Liver (tissue), 9 donors: ENCODE measurements around the gene TMEM39B. TPM values are rescaled to one million over a fixed set of nuclear protein-coding genes. Genes with fewer than 3 reads are reported as not detected.
"Not testable (repeated sequence)": the region's sequence is repeated elsewhere in the genome, so short reads cannot be mapped to it uniquely, and the experiment has no call there.

Source experiments
- DNase-seq: peaks from one replicate; pipeline ENCODE4 v3.0.0-alpha.2; 2017; ENCODE audit warnings: low spot score
- H3K27ac ChIP-seq, 2 donors: one replicate each; pipeline ENCODE4 v1.7.0; 2013; ENCODE audit warnings: inconsistent platforms in 2 of 2, low read length in 2 of 2, control low read depth in 1 of 2, low read depth in 1 of 2, mild to moderate bottlenecking in 1 of 2
- H3K27me3 ChIP-seq, 4 donors: one replicate each; pipeline versions ENCODE4 v1.6.1 to v1.7.0; 2013; ENCODE audit warnings: low read length in 3 of 4, inconsistent platforms in 1 of 4, mild to moderate bottlenecking in 1 of 4, moderate library complexity in 1 of 4; ENCODE audit not compliant: control insufficient read depth in 4 of 4, insufficient read depth in 4 of 4
- H3K36me3 ChIP-seq, 4 donors: one replicate each; pipeline versions ENCODE4 v1.6.1 to v1.7.0; 2013; ENCODE audit warnings: low read length in 3 of 4, mild to moderate bottlenecking in 3 of 4, low read depth in 1 of 4, moderate library complexity in 1 of 4; ENCODE audit not compliant: control insufficient read depth in 4 of 4, insufficient read depth in 3 of 4
- H3K4me1 ChIP-seq, 4 donors: one replicate each; pipeline versions ENCODE4 v1.6.1 to v1.7.0; 2013; ENCODE audit warnings: low read length in 3 of 4, mild to moderate bottlenecking in 3 of 4, moderate library complexity in 1 of 4; ENCODE audit not compliant: control insufficient read depth in 4 of 4, insufficient read depth in 4 of 4
- H3K4me3 ChIP-seq, 3 donors: one replicate each; pipeline versions ENCODE4 v1.6.1 to v1.7.0; 2013; ENCODE audit warnings: low read length in 3 of 3, control low read depth in 1 of 3, low read depth in 1 of 3, mild to moderate bottlenecking in 1 of 3
- H3K9ac ChIP-seq, 2 donors: one replicate each; pipeline ENCODE4 v1.7.0; 2013; ENCODE audit warnings: low read length in 2 of 2, mild to moderate bottlenecking in 2 of 2, moderate library complexity in 2 of 2, control low read depth in 1 of 2, low read depth in 1 of 2
- H3K9me3 ChIP-seq, 4 donors: one replicate each; pipeline versions ENCODE4 v1.6.1 to v1.7.0; 2013; ENCODE audit warnings: low read length in 3 of 4; ENCODE audit not compliant: control insufficient read depth in 4 of 4
- CTCF ChIP-seq: fragments of 150-350 bp; IDR thresholded peaks from 2 replicates; pipeline ENCODE4 v1.5.1; 2017; ENCODE audit warnings: improper control_type of control experiment, low read depth, low read length; ENCODE audit not compliant: missing input control
- GABPA ChIP-seq, 2 donors: IDR thresholded peaks in 1 of 2; conservative IDR thresholded peaks in 1 of 2; 2 replicates each; pipeline ENCODE4 v1.6.1; 2016; ENCODE audit warnings: antibody characterized with exemption in 2 of 2, mild to moderate bottlenecking in 1 of 2, moderate library complexity in 1 of 2
- HNF4G ChIP-seq: IDR thresholded peaks from 2 replicates; pipeline ENCODE4 v1.6.1; 2016; ENCODE audit warnings: antibody characterized with exemption
- JUND ChIP-seq, 2 donors: IDR thresholded peaks; 2 replicates each; pipeline ENCODE4 v1.6.1; 2016; ENCODE audit warnings: antibody characterized with exemption in 2 of 2
- RAD21 ChIP-seq, 2 donors: IDR thresholded peaks; 2 replicates each; pipeline ENCODE4 v1.6.1; 2016; ENCODE audit warnings: antibody characterized with exemption in 2 of 2, mild to moderate bottlenecking in 2 of 2
- REST ChIP-seq: IDR thresholded peaks from 2 replicates; pipeline ENCODE4 v1.6.1; 2016; ENCODE audit warnings: antibody characterized with exemption, mild to moderate bottlenecking
- RXRA ChIP-seq, 2 donors: IDR thresholded peaks; 2 replicates each; pipeline ENCODE4 v1.6.1; 2017 to 2018; ENCODE audit warnings: antibody characterized with exemption in 2 of 2, mild to moderate bottlenecking in 1 of 2
- SP1 ChIP-seq: IDR thresholded peaks from 2 replicates; pipeline ENCODE4 v1.6.1; 2018; ENCODE audit warnings: antibody characterized with exemption, mild to moderate bottlenecking
- TAF1 ChIP-seq: conservative IDR thresholded peaks from 2 replicates; pipeline ENCODE4 v1.6.1; 2016; ENCODE audit warnings: antibody characterized with exemption, mild to moderate bottlenecking
- YY1 ChIP-seq: IDR thresholded peaks from 2 replicates; pipeline ENCODE4 v1.6.1; 2016; ENCODE audit warnings: antibody characterized with exemption, mild to moderate bottlenecking
- WGBS: extraction: QIAGEN DNeasy Blood & Tissue Kit; methylation state at CpG from one replicate; pipeline ENCODE4 v1.1.7; 2013; 5-methylcytosine and 5-hydroxymethylcytosine counted together
- polyA plus RNA-seq, 2 donors: library from polyadenylated mRNA; stranded (reverse) in 1 of 2; unstranded in 1 of 2; fragments of 200-250 nt in 1 of 2; fragments of >200 nt in 1 of 2; fragmentation: Nextera tagmentation in 1 of 2; extraction: Ambion mirVana in 1 of 2; gene quantifications; one replicate each; pipeline versions ENCODE4 v1.2.1 to v1.2.3, GENCODE V29; 2013 to 2015
- total RNA-seq, 2 donors: library from RNA; depleted of rRNA; stranded (reverse); fragments of >200 nt; gene quantifications; one replicate each; pipeline ENCODE4 v1.2.3, GENCODE V29; 2014
- donor health status: healthy.
- donor health status: healthy.
- donor health status: healthy.
- donor health status: healthy.
- donor health status: healthy.

The TMEM39B gene
- total and polyA plus RNA-seq, 4 donors: 3.0 to 8.1 (median 5.9) TPM

GRCh38 chr1:32112806-32113375 is 40.2 kb downstream of the TMEM39B start:
- Histone ChIP-seq H3K4me3 (no peak overlapping the region), H3K27me3 (no peaks in the 10 kb centered on the region), H3K9ac (no peak overlapping the region), H3K36me3 (no peaks in the 10 kb centered on the region), H3K9me3 (no peaks in the 10 kb centered on the region), H3K27ac (no peak overlapping the region), H3K4me1 (peaks cover 2 to 19% (median 17%) of the 10 kb centered on the region in 4 donors)
- DNase-seq: no peak
- WGBS: 86% methylated on average over 5 of the region's 5 CpGs
- TF ChIP-seq REST (no peak), HNF4G (no peak), CTCF (no peak)

GRCh38 chr1:32113436-32113835 is 40.7 kb downstream of the TMEM39B start:
- not testable (repeated sequence) for H3K27me3 ChIP-seq, H3K9me3 ChIP-seq, H3K27ac ChIP-seq, H3K36me3 ChIP-seq, DNase-seq, H3K9ac ChIP-seq, H3K4me3 ChIP-seq
- H3K4me1 ChIP-seq: peaks cover 2 to 19% (median 17%) of the 10 kb centered on the region in 4 donors
- WGBS: 95% methylated on average over 4 of the region's 4 CpGs

- Histone ChIP-seq H3K36me3 (no peaks in the 10 kb centered on the region), H3K4me1 (peaks cover 2 to 18% (median 15%) of the 10 kb centered on the region in 4 donors), H3K4me3 (no peak overlapping the region), H3K9me3 (no peaks in the 10 kb centered on the region), H3K27ac (no peak overlapping the region), H3K27me3 (no peaks in the 10 kb centered on the region), H3K9ac (no peak overlapping the region)
- WGBS: 87% methylated on average over 2 of the region's 2 CpGs
- no peak for TF ChIP-seq RAD21 (IDR thresholded peaks at IDR 0.05)
- no peak for TF ChIP-seq RXRA (IDR thresholded peaks at IDR 0.05)
- TF ChIP-seq CTCF: no peak
- TF ChIP-seq REST: no peak
- no peak for TF ChIP-seq HNF4G
- TF ChIP-seq TAF1: no peak
- TF ChIP-seq YY1: no peak
- TF ChIP-seq GABPA (IDR thresholded peaks at IDR 0.05 in 1 of 2, conservative IDR thresholded peaks at IDR 0.05 in 1 of 2): no peak
- no peak for TF ChIP-seq SP1
- TF ChIP-seq JUND (IDR thresholded peaks at IDR 0.05): no peak
- DNase-seq: no peak
These were observed 41.7 kb downstream of the TMEM39B start for GRCh38 chr1:32114420-32114819.
